Measurements from ENCODE around the gene ATP11B.

ATP11B gene

GRCh38 chr3:182935803-182936202 lies 142.5 kb downstream of the ATP11B start:
- Mint-ChIP-seq H3K27me3 (no peaks in the 10 kb centered on the region), H3K9me3 (no peaks in the 10 kb centered on the region), H3K4me3 (no peak overlapping the region), H3K27ac (ENCODE audit: low read depth) (no peak overlapping the region), H3K4me1 (peaks cover 24% of the 10 kb centered on the region), H3K36me3 (ENCODE audit: insufficient read depth) (no peaks in the 10 kb centered on the region)
- DNase-seq (ENCODE audit: low spot score in 2 of 2) (no peak), ATAC-seq (replicated peaks; ENCODE audit: extremely low read depth, poor library complexity, severe bottlenecking) (no peak)

GRCh38 chr3:182936239-182936917 lies 143.1 kb downstream of the ATP11B start:
- Mint-ChIP-seq H3K27me3 (no peaks in the 10 kb centered on the region), H3K36me3 (ENCODE audit: insufficient read depth) (no peaks in the 10 kb centered on the region), H3K4me3 (no peak overlapping the region), H3K9me3 (no peaks in the 10 kb centered on the region), H3K27ac (ENCODE audit: low read depth) (no peak overlapping the region), H3K4me1 (peaks cover 24% of the 10 kb centered on the region)
- ATAC-seq (replicated peaks; ENCODE audit: extremely low read depth, poor library complexity, severe bottlenecking) (no peak), DNase-seq (ENCODE audit: low spot score in 2 of 2) (no peak)

- H3K4me3 Mint-ChIP-seq = no peak overlapping the region
- H3K9me3 Mint-ChIP-seq = no peaks in the 10 kb centered on the region
- H3K36me3 Mint-ChIP-seq (ENCODE audit: insufficient read depth) = no peaks in the 10 kb centered on the region
- H3K27ac Mint-ChIP-seq (ENCODE audit: low read depth) = peak overlapping the region; percentile 36
- H3K4me1 Mint-ChIP-seq = peaks cover 24% of the 10 kb centered on the region
- DNase-seq (ENCODE audit: low spot score in 2 of 2) = no peak
- no peak for ATAC-seq (replicated peaks; ENCODE audit: extremely low read depth, poor library complexity, severe bottlenecking)
- H3K27me3 Mint-ChIP-seq = no peaks in the 10 kb centered on the region
These were observed 143.6 kb downstream of the ATP11B start for GRCh38 chr3:182936918-182937285.

GRCh38 chr3:182937293-182938051 lies 144.2 kb downstream of the ATP11B start:
- no peaks in the 10 kb centered on the region for H3K36me3 Mint-ChIP-seq (ENCODE audit: insufficient read depth)
- H3K27me3 Mint-ChIP-seq = no peaks in the 10 kb centered on the region
- H3K4me1 Mint-ChIP-seq = peaks cover 24% of the 10 kb centered on the region
- no peak overlapping the region for H3K4me3 Mint-ChIP-seq
- peak overlapping the region; percentile 36 for H3K27ac Mint-ChIP-seq (ENCODE audit: low read depth)
- H3K9me3 Mint-ChIP-seq = no peaks in the 10 kb centered on the region
- no peak for ATAC-seq (replicated peaks; ENCODE audit: extremely low read depth, poor library complexity, severe bottlenecking)
- DNase-seq (ENCODE audit: low spot score in 2 of 2) = no peak

GRCh38 chr3:182940266-182940808 lies 147.0 kb downstream of the ATP11B start:
- H3K27me3 Mint-ChIP-seq = no peaks in the 10 kb centered on the region
- peaks cover 24% of the 10 kb centered on the region for H3K4me1 Mint-ChIP-seq
- H3K27ac Mint-ChIP-seq (ENCODE audit: low read depth) = no peak overlapping the region
- ATAC-seq (replicated peaks; ENCODE audit: extremely low read depth, poor library complexity, severe bottlenecking) (no peak), DNase-seq (ENCODE audit: low spot score in 2 of 2) (no peak)
- H3K4me3 Mint-ChIP-seq = no peak overlapping the region
- H3K9me3 Mint-ChIP-seq = no peaks in the 10 kb centered on the region
- H3K36me3 Mint-ChIP-seq (ENCODE audit: insufficient read depth) = peaks cover 10% of the 10 kb centered on the region

GRCh38 chr3:182941719-182942118 lies 148.4 kb downstream of the ATP11B start:
- no peak for ATAC-seq (replicated peaks; ENCODE audit: extremely low read depth, poor library complexity, severe bottlenecking)
- Mint-ChIP-seq H3K4me1 (peaks cover 15% of the 10 kb centered on the region), H3K4me3 (no peak overlapping the region)

GRCh38 chr3:182947888-182948287 lies 154.6 kb downstream of the ATP11B start:
- no peaks in the 10 kb centered on the region for H3K27me3 Mint-ChIP-seq

More at GRCh38 chr3:182941719-182942118, 148.4 kb downstream of the ATP11B start:
- no peak for DNase-seq (ENCODE audit: low spot score in 2 of 2)
- Mint-ChIP-seq H3K9me3 (no peaks in the 10 kb centered on the region), H3K27me3 (no peaks in the 10 kb centered on the region), H3K36me3 (ENCODE audit: insufficient read depth) (peaks cover 21% of the 10 kb centered on the region), H3K27ac (ENCODE audit: low read depth) (no peak overlapping the region)

GRCh38 chr3:182948305-182948704 lies 155.0 kb downstream of the ATP11B start:
- DNase-seq (ENCODE audit: low spot score in 2 of 2) (no peak), ATAC-seq (replicated peaks; ENCODE audit: extremely low read depth, poor library complexity, severe bottlenecking) (no peak)
- Mint-ChIP-seq H3K4me3 (no peak overlapping the region), H3K36me3 (ENCODE audit: insufficient read depth) (peaks cover 25% of the 10 kb centered on the region), H3K27me3 (no peaks in the 10 kb centered on the region), H3K27ac (ENCODE audit: low read depth) (no peak overlapping the region), H3K4me1 (peaks cover 12% of the 10 kb centered on the region), H3K9me3 (no peaks in the 10 kb centered on the region)

More at GRCh38 chr3:182947888-182948287, 154.6 kb downstream of the ATP11B start:
- Mint-ChIP-seq H3K4me3 (no peak overlapping the region), H3K9me3 (no peaks in the 10 kb centered on the region), H3K4me1 (peaks cover 12% of the 10 kb centered on the region), H3K27ac (ENCODE audit: low read depth) (no peak overlapping the region), H3K36me3 (ENCODE audit: insufficient read depth) (peaks cover 25% of the 10 kb centered on the region)
- no peak for DNase-seq (ENCODE audit: low spot score in 2 of 2)
- ATAC-seq (replicated peaks; ENCODE audit: extremely low read depth, poor library complexity, severe bottlenecking) = no peak

GRCh38 chr3:182949688-182950087 lies 156.4 kb downstream of the ATP11B start:
- peaks cover 12% of the 10 kb centered on the region for H3K4me1 Mint-ChIP-seq
- peaks cover 21% of the 10 kb centered on the region for H3K36me3 Mint-ChIP-seq (ENCODE audit: insufficient read depth)
- DNase-seq (ENCODE audit: low spot score in 2 of 2) (no peak), ATAC-seq (replicated peaks; ENCODE audit: extremely low read depth, poor library complexity, severe bottlenecking) (no peak)
- H3K9me3 Mint-ChIP-seq = no peaks in the 10 kb centered on the region
- H3K4me3 Mint-ChIP-seq = no peak overlapping the region
- peak overlapping the region; percentile 1 for H3K27ac Mint-ChIP-seq (ENCODE audit: low read depth)
- H3K27me3 Mint-ChIP-seq = no peaks in the 10 kb centered on the region

- H3K27me3 Mint-ChIP-seq = no peaks in the 10 kb centered on the region
- H3K36me3 Mint-ChIP-seq (ENCODE audit: insufficient read depth) = peaks cover 11% of the 10 kb centered on the region
- DNase-seq (ENCODE audit: low spot score in 2 of 2) = no peak
These were observed 161.4 kb downstream of the ATP11B start for GRCh38 chr3:182954553-182955235.

GRCh38 chr3:182957226-182957625 lies 163.9 kb downstream of the ATP11B start:
- Mint-ChIP-seq H3K27ac (ENCODE audit: low read depth) (no peak overlapping the region), H3K9me3 (no peaks in the 10 kb centered on the region), H3K4me1 (peaks cover 24% of the 10 kb centered on the region), H3K36me3 (ENCODE audit: insufficient read depth) (peaks cover 19% of the 10 kb centered on the region), H3K27me3 (no peaks in the 10 kb centered on the region), H3K4me3 (no peak overlapping the region)
- no peak for DNase-seq (ENCODE audit: low spot score in 2 of 2)
- ATAC-seq (replicated peaks; ENCODE audit: extremely low read depth, poor library complexity, severe bottlenecking) = no peak

More at GRCh38 chr3:182954553-182955235, 161.4 kb downstream of the ATP11B start:
- Mint-ChIP-seq H3K4me1 (peaks cover 18% of the 10 kb centered on the region), H3K27ac (ENCODE audit: low read depth) (no peak overlapping the region), H3K4me3 (no peak overlapping the region), H3K9me3 (no peaks in the 10 kb centered on the region)
- no peak for ATAC-seq (replicated peaks; ENCODE audit: extremely low read depth, poor library complexity, severe bottlenecking)

- Mint-ChIP-seq H3K36me3 (ENCODE audit: insufficient read depth) (peaks cover 19% of the 10 kb centered on the region), H3K4me1 (peaks cover 24% of the 10 kb centered on the region), H3K27ac (ENCODE audit: low read depth) (no peak overlapping the region), H3K9me3 (no peaks in the 10 kb centered on the region), H3K27me3 (no peaks in the 10 kb centered on the region), H3K4me3 (no peak overlapping the region)
- DNase-seq (ENCODE audit: low spot score in 2 of 2) (no peak), ATAC-seq (replicated peaks; ENCODE audit: extremely low read depth, poor library complexity, severe bottlenecking) (no peak)
These were observed 164.5 kb downstream of the ATP11B start for GRCh38 chr3:182957676-182958266.
